Testis (tissue), 3 donors: ENCODE results near the gene NEK11. TPM values are rescaled to one million over a fixed set of nuclear protein-coding genes. Genes with fewer than 3 reads are reported as not detected.

Experiments used
- DNase-seq: peaks from one replicate; pipeline ENCODE4 v3.0.0-alpha.2; 2019
- H3K27ac ChIP-seq, 2 donors: fragments of 200-600 bp; sonication (generic); one replicate each; pipeline ENCODE4 v1.5.1; 2019
- H3K27me3 ChIP-seq: fragments of 200-600 bp; sonication (generic); one replicate; pipeline ENCODE4 v1.5.1; 2019
- H3K36me3 ChIP-seq: fragments of 200-600 bp; sonication (generic); one replicate; pipeline ENCODE4 v1.5.1; 2017; ENCODE audit warnings: low read depth; ENCODE audit errors: missing control alignments
- H3K4me1 ChIP-seq: fragments of 200-600 bp; sonication (generic); one replicate; pipeline ENCODE4 v1.5.1; 2019
- H3K4me3 ChIP-seq, 2 donors: fragments of 200-600 bp; sonication (generic); one replicate each; pipeline ENCODE4 v1.5.1; 2017 to 2019
- H3K9me3 ChIP-seq: fragments of 200-600 bp; sonication (generic); one replicate; pipeline ENCODE4 v1.5.1; 2017
- POLR2A ChIP-seq: fragments of 450-650 bp; IDR thresholded peaks from one replicate; pipeline ENCODE4 v1.6.1; 2017; ENCODE audit warnings: antibody characterized with exemption, mild to moderate bottlenecking, moderate library complexity
- WGBS, 2 donors: methylation state at CpG; one replicate each; pipeline ENCODE4 v1.1.5; 2018; 5-methylcytosine and 5-hydroxymethylcytosine counted together
- intact Hi-C: fragments of 100-400 bp; cut with DNase I; formaldehyde crosslinking; loops from one replicate; pipeline ENCODE4 v1.15.1; 2023; ENCODE audit warnings: low total_unique reads
- polyA plus RNA-seq: library from polyadenylated mRNA; stranded (reverse); fragments of 350-450 nt; fragmentation: Illumina TruSeq; extraction: RNeasy Lipid Tissue Mini Kit (QIAGEN cat#74804); gene quantifications from one replicate; pipeline ENCODE4 v1.2.3, GENCODE V29; 2014; ENCODE audit warnings: low read depth, low replicate concordance; ENCODE audit not compliant: insufficient read depth
- total RNA-seq, 2 donors: library from RNA; depleted of rRNA; stranded (reverse); fragments of >200 nt; gene quantifications; one replicate each; pipeline ENCODE4 v1.2.3, GENCODE V29; 2016
- TF ChIP-seq, protein P1 (sequence below), 3 experiments: fragments of 450-650 bp in 2 of 3; fragments of 200-600 bp in 1 of 3; sonication (generic) in 1 of 3; IDR thresholded peaks; one replicate each; pipeline ENCODE4 v1.5.1; 2016 to 2019; ENCODE audit warnings: antibody characterized with exemption in 3 of 3, mild to moderate bottlenecking in 2 of 3, moderate library complexity in 1 of 3

Gene NEK11
- total and polyA plus RNA-seq, 3 donors from 2014 or later, result 22.4 to 40.9 (median 35.9) TPM

DNA sequence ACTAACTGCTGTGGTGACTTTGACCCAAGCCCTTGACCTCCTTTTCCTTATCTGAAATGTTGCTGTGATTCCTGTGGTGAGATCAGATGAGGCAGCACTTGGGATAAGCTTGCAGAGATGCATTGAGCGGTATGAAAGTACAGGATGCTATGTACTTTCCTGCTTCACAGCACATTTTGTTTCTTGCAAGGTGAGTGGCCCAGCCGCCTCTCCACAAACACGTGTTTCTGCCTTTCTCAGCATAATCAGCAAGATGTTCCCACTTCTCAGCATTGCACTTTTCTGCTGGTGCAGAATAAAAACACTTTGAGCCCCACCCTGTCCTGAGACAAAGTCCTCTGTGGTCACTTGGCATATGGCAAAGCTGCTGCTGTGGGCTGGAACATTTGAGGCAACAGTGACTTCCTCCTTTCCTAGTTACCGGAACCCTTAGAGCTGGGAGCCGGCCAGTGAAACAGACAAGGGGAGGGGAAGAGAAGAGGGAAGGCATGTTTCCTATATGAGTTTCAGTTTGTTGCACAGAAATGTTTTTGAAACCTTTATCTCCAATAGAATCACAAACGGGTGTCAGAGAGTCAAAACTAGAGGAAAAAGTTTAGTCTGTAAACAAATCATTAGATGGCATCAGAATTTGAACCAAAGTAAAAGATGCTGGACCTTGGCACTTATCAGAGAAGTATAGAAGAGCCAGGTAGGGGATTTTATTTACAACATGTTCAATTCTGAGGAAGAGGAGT, 359.9 kb downstream of the NEK11 start:
- Histone ChIP-seq H3K27me3 (no peaks in the 10 kb centered on the region), H3K36me3 (no peaks in the 10 kb centered on the region), H3K4me1 (peaks cover 28% of the 10 kb centered on the region), H3K4me3 (no peak overlapping the region), H3K27ac (peak overlapping the region; percentile 59 to 77), H3K9me3 (no peaks in the 10 kb centered on the region)
- intact Hi-C loops, result no loop called here
- TF ChIP-seq, protein P1, sequence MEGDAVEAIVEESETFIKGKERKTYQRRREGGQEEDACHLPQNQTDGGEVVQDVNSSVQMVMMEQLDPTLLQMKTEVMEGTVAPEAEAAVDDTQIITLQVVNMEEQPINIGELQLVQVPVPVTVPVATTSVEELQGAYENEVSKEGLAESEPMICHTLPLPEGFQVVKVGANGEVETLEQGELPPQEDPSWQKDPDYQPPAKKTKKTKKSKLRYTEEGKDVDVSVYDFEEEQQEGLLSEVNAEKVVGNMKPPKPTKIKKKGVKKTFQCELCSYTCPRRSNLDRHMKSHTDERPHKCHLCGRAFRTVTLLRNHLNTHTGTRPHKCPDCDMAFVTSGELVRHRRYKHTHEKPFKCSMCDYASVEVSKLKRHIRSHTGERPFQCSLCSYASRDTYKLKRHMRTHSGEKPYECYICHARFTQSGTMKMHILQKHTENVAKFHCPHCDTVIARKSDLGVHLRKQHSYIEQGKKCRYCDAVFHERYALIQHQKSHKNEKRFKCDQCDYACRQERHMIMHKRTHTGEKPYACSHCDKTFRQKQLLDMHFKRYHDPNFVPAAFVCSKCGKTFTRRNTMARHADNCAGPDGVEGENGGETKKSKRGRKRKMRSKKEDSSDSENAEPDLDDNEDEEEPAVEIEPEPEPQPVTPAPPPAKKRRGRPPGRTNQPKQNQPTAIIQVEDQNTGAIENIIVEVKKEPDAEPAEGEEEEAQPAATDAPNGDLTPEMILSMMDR (IDR thresholded peaks at IDR 0.05), result no peak
- no peak for TF ChIP-seq POLR2A
- DNase-seq, result peak; percentile 71
- whole genome bisulfite sequencing, 2 donors, result 21 to 40% methylated on average over 6 of the region's 6 CpGs

DNA sequence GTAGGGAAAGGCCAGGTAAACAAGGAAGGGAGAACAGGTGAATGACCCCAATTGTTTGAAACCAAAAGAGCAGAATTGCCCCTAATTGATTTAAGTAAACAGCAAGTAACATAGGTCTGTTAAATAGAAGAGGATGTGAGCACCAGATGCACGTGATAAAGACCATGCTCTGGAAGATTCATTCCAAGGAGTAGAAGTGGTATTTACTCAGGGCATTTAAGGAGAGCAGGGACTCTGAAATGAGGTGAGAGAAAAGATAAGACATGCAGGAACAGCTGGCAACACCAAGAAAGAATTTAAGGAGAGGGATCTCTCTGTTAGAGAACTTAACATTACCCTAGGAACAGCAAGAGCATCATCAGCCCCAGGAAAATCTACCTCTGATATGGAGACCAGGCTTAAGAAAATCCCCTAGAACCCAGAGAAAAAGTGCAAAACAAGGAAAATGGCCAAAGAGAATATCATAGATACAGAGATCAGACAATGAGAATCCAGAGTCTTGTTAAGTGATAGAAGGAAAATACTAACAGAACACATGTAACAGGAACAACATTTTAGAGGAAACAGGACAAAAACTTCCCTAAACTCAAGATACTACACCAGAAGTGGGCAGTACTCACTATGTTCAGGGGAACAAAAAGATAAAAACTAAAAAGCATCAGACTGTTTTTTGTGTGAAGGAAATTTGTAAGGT, 361.3 kb downstream of the NEK11 start:
- H3K36me3 ChIP-seq, result no peaks in the 10 kb centered on the region
- peaks cover 20% of the 10 kb centered on the region for H3K4me1 ChIP-seq
- H3K4me3 ChIP-seq, result no peak overlapping the region
- H3K9me3 ChIP-seq, result no peaks in the 10 kb centered on the region
- H3K27me3 ChIP-seq, result no peaks in the 10 kb centered on the region
- TF ChIP-seq, protein P1 (IDR thresholded peaks at IDR 0.05), result no peak
- no peak for TF ChIP-seq POLR2A
- H3K27ac ChIP-seq, result peak overlapping the region; percentile 59 to 77
- DNase-seq, result no peak
- 20 to 50% methylated on average over 1 of the region's 1 CpG for WGBS, 2 donors
- intact Hi-C loops, result no loop called here

DNA sequence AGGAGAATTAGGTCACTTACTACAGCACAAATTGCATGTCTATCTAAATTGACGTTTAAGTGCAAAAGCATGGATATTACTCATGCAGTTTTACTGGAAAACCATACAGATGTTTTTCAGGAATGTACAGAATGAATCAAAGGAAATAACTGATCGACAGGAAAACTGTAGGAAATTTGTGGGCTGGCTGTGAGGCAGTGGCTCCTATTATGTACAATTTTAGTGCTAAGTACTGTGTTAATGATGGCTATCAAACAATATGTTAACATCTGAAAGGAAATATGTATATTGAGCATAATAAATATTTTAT, 361.8 kb downstream of the NEK11 start:
- peaks cover 16% of the 10 kb centered on the region for H3K4me1 ChIP-seq
- H3K27me3 ChIP-seq, result no peaks in the 10 kb centered on the region
- 55 to 61% methylated on average over 2 of the region's 2 CpGs for WGBS, 2 donors
- H3K27ac ChIP-seq, result no peak overlapping the region
- TF ChIP-seq, protein P1 (IDR thresholded peaks at IDR 0.05), result no peak
- TF ChIP-seq POLR2A, result no peak
- no peak for DNase-seq
- H3K9me3 ChIP-seq, result no peaks in the 10 kb centered on the region
- H3K4me3 ChIP-seq, result no peak overlapping the region
- no peaks in the 10 kb centered on the region for H3K36me3 ChIP-seq
- intact Hi-C loops, result no loop called here

DNA sequence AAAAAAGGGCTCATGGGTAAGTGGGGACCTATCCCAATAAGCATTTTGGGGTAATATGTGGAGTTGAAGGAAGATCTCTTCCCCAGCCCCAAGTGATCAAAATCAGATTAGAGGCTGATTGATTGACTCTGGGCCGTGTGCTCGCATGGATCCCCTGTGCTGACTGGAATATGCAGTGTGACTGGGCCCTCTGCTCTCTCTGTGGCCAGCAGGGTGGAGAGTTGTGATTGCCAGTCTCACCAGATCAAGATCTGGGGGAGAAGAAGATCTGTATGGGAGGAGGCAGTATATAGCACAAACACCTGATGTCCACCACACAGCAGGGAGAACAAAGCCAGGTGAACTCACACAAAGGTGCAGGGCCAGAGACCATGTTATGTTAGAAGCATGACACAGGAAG, 363.7 kb downstream of the NEK11 start:
- Histone ChIP-seq H3K27me3 (no peaks in the 10 kb centered on the region), H3K4me1 (peaks cover 16% of the 10 kb centered on the region), H3K27ac (no peak overlapping the region), H3K36me3 (no peaks in the 10 kb centered on the region), H3K4me3 (no peak overlapping the region), H3K9me3 (no peaks in the 10 kb centered on the region)
- WGBS, 2 donors, result 84 to 85% methylated on average over 2 of the region's 2 CpGs
- TF ChIP-seq, protein P1 (IDR thresholded peaks at IDR 0.05), result no peak
- no peak for TF ChIP-seq POLR2A
- intact Hi-C loops, result no loop called here
- DNase-seq, result no peak
